ENCODE measurements around the gene NCKAP5.

NCKAP5 gene

GRCh38 chr2:133574186-133574585 lies 5.9 kb upstream of the NCKAP5 start:
- DNase-seq (ENCODE audit: low read depth) = no peak

DNA sequence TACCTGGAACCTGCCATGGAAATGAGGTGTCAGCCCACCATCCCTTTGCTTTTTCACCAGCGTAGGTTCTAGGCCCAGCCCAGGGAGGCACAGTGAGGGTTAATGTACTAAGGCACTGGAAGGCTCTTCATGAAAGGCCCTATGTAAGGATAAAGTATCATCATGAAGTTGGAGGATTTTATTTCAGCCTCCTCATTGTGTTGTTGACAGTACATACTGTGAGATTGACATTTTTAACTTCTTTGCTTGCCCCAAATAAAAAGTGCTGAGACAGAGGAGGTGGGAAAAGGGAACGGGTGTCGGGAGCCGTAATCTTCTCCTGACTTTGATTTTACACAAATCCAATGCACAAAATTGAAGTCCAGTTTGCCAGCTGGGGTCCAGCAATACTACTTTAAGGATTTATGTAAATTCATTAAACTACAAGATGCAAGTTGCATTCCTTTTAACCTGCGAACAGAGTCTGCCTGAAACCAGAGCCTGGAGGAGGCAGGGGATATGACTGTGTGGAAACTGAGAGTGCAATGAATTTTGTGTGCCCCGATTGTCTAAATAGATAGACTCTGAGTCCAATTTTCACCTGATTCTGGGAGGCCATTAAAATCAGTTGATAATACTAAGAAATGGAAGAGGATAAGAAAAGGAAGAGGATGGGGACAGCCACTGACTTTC lies 5.4 kb upstream of the NCKAP5 start:
- DNase-seq (ENCODE audit: low read depth) = no peak

DNA sequence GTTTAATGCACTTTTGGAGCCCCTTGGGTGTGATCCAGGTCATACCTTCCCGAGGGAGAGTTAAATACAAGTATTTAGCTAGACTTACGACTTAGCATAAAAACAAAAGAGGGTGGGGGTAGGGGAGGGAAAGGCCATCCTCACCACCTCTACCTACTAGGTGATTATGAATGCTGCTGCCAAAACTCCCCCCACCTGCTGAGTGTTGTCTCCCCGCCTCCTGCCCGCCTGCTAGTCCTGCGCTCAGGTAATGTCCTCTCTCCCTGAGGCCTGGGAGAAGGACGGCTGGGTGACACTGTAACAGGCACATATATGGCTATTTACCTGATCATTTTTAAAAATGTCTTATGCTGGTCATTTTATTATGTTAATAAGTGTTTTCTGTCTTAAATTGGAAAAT lies 3.0 kb upstream of the NCKAP5 start:
- no peak for DNase-seq (ENCODE audit: low read depth)

DNA sequence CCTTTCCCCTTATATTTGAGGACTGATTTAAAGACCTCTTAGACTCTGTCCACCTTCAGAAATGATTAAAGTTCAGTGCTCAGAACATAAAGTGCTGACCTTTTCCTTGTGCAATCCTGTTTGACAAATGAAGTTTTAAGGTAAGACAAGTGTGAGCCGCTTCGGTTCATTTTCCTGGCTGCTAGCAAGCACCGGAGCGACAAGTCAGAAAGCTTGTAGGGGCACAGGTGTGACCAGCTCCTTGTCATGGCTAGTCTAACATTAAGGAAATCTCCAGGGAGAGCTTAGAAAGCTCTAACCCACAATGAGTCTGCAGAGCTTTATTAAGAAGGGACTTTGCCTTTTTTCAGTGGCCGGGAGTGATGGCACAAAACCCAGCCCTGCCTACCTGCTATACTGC lies 2.3 kb upstream of the NCKAP5 start:
- no peak for DNase-seq (ENCODE audit: low read depth)

DNA sequence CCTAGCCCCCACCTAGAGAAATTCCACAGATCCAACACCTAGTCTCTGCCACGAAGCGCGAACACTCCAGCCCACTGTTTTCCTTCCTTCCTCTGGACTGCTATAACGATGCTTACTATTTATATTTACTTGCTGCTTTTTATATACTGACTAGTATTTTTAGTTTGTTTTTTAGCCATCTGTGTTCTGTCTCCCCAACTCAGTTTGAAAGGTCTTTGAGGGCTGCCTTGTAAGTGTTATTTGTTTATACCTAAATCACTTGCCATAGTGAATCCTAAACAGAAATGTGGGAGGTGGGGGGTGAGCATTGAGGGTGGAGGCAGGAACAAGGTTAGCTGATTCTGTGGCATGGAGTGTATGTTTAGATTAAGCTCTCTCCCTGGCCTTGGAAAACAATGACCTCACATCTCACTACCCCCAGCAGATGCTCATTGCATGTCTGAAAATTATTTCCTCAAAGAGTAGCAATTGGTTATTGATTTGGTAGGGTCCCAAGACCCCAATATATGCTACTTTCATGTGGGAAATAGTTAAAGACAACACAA lies 1.1 kb upstream of the NCKAP5 start:
- no peak for DNase-seq (ENCODE audit: low read depth)

GRCh38 chr2:133568598-133568997 lies 335 bp upstream of the NCKAP5 start:
- DNase-seq (ENCODE audit: low read depth) = no peak

DNA sequence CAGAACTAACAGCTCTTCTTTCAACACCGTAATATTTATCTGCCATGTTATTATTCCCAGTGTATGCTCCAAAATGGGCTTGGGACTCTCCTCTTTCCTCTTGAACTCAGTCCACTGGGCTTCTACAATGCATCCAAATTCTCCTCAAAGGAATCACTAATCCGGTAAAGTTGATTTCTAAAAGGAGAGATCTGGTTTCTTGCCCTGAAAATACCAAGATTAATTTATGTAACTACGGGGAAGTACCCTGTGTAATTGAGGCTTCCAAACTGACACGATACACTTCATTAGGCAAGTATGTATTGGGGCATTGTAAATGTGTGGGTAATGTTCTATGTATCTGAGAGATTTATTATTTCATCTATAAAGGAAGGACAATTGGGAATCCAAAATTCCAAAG lies 5.7 kb downstream of the NCKAP5 start:
- DNase-seq (ENCODE audit: low read depth) = no peak

DNA sequence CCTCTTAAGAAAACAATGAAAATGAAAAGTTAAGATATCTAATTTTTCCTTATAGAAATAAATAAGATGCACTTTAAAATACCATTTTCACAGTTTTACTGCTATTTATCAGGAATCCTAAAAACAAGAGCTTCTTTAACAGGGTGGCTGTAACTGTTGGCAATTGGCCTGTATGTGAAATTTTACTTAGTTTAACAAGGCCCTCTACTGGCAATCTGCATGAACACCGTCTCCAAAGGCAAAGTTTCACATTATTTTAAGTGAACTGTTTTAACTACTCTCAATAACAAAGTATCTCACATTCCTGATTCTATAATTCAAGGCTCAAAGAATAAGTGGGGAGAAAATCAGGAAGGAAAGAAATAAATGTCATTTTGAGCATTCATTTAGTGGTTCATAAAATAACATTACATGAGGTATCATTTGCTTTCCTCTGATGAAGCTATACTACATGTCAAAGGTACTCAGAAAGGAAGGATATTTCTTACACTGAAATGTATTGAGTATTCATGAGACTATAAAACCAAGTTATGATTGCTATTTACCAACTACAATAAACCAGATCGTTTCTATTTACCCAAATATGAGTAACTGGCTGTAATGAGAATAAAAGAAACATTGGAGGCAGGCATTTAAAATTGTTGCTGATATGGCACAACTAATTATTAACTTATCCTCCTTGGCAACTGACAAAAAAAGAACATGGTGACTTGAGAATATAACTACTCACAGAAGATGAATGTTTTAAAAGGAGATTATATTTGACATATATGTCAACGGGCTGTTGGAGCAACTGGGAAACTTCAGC lies 7.0 kb downstream of the NCKAP5 start:
- DNase-seq (ENCODE audit: low read depth) = no peak

GRCh38 chr2:133557614-133558013 lies 10.6 kb downstream of the NCKAP5 start:
- no peak for DNase-seq (ENCODE audit: low read depth)

DNA sequence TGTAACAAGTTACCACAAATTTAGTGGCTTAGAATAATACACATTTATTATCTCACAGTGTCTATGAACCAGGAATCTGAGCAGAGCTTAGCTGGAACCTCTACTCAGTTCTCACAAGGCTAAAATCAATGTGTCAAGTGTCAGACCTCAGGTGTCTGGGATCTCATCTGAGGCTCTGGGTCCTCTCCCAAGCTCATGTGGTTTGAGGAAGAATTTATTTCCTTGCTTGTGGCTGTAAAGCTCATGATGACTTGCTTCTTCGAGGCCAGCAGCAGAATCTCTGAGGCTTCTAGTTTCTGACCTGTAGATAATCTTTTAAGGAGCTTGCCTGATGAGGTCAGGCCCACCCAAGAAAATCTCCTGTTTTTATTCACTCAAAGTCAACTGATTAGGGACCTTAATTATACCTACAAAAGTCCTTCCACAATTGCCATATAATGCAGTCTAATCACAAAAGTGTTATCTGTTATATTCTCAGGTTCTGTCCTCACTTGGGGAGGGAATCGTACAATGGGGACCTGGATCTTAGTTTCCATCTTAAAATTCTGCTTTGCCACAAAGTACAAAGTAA lies 14.3 kb downstream of the NCKAP5 start:
- DNase-seq (ENCODE audit: low read depth) = no peak

DNA sequence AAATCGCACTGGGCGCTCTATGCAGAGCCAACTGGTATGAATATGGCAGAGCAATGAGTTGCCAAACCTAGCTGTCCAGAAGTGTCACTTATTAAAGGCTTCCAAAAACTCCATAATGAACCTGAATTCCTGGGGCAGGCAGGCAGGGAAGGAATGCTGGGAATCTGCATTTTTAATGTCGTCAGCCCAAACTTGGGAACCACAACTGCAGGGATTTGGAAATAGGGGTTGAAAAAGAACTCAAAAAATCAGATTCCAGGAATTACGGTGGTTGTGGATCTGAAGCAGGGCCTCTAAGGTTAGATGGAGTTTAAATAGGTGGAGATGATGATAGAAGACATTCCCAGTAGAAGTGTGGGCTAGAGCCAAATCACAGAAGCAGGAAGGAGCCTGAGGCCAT lies 15.0 kb downstream of the NCKAP5 start:
- no peak for DNase-seq (ENCODE audit: low read depth)

GRCh38 chr2:133552821-133553220 lies 15.4 kb downstream of the NCKAP5 start:
- DNase-seq (ENCODE audit: low read depth) = no peak

GRCh38 chr2:133541797-133542196 lies 26.5 kb downstream of the NCKAP5 start:
- no peak for DNase-seq (ENCODE audit: low read depth)

GRCh38 chr2:133541376-133541775 lies 26.9 kb downstream of the NCKAP5 start:
- no peak for DNase-seq (ENCODE audit: low read depth)

- DNase-seq (ENCODE audit: low read depth) = no peak
Measured at GRCh38 chr2:133532919-133533318, 35.3 kb downstream of the NCKAP5 start.

DNA sequence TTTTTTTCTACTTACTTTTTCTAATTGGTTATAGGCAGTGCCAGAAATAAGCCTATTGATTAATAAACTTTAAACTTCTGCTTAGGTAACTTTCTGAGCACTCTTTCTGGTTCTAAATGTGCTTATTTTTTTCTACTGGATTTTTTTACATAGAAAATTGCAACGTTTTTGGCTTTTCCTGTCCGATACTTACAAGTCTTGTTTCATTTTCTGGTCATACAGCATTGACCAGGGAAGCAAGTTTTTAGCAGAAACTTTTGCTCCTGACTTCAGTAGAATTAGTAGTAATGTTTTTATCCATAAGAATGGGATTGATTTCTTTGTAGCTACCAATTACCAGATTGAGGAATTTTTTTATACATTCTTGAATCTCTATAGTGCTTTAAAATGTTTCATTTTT lies 36.9 kb downstream of the NCKAP5 start:
- DNase-seq (ENCODE audit: low read depth) = no peak

GRCh38 chr2:133530645-133531044 lies 37.6 kb downstream of the NCKAP5 start:
- no peak for DNase-seq (ENCODE audit: low read depth)

DNA sequence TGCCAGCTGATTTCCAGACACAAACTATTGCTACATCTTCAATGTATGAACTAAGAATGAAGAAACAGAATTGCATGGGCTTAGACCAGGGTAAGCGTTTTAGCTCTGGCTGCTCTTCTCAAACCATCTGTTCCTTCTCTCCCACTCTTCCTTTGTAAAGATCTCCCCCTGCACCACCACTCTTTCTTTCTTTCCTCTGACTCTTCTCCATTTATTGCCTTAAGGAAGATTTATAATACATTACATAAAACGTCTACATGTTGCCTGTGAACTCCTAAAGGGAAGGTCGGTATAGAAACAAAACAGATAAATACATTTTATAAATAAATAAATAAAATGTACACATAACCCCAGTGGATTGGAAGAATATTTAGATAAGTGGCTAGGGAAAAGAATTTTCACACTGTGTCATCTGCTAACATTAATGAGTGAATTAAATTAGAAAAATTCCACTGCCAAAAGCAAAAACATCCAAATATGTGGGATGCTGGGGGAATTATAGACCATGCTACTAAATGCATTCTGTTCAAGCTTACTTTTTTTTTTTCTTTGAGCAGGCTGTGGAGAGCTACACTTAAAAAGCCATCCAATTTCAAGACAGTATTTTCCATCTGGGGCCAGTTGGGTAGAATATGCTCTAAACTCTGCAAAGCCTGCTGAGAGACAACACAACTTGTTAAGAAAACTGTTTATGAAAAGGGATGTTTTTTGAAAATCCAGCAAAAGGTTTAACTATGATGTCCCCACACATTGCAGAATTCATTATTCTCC lies 41.5 kb downstream of the NCKAP5 start:
- no peak for DNase-seq (ENCODE audit: low read depth)

DNA sequence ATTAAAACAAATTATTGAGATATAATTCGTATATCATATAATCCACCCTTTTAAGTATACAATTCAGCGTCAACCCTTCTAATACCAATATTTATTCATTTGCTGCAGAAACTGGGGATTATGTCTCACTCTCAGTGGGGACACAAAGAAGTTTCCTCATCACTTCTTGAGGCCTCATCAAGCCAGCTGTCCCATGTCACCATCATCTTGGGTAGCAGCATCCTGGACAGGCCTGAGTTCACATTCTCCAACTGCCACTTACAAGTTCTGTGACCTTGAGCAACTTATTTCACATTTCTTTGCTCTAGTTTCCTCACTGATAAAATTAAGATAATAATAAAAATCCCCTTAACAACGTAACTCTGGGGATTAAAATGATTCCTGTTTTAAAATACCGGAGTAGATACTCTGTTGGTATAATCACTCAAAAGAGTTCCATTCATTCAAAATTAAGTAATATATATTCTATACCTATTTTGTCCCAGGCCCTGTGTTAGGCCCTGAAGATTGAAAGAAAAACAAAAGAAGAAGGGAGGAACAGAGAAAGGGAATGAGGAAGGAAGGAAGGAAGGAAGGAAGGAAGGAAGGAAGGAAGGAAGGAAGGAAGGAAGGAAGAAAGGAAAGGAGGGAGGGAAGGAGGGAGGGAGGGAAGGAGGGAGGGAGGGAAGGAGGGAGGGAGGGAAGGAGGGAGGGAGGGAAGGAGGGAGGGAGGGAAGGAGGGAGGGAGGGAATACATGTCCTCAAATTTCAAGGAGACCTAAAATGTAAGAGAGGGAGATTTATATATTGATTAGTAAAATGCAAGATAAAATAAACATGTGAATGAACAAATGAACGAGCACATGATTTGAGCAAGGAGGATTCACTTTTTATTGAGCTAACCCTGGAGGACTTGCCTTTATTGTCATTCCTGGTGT lies 42.4 kb downstream of the NCKAP5 start:
- no peak for DNase-seq (ENCODE audit: low read depth)

DNA sequence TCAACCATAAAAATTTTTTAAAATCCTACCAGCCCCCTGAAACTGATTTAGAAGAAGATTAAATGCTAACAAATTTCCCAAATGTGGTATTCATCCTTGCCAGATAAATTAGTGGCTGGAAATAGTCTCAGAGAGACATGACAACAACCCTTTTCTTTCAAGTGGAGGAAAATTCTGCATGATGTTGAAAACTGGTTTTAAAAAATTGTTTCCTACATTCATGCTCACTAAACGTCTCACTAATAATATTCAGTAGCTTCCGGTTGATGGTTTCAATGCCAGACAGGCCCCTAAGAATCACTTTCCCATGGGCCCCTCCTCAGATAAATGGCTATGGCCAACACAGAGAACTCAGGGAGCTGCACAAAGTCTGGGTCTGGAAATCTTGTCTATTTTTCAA lies 43.2 kb downstream of the NCKAP5 start:
- no peak for DNase-seq (ENCODE audit: low read depth)

DNA sequence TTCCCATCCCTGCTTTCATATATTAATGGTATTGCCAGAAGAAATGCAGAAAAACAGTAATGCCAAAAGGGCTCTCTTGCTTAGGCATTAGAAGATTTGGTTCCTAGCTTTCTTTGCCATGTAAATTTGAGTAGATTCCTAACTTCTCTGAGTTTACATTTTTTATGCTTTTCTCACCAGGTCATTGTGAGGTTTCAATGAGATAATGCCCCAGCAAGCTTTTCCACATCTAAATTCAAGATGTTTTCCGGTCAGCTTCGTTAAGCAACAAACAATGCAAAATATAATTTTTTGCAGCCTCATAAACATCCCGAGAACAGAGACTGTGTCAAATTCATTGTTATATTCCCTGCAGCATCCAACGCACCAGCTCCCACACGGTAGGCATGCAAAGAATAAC lies 44.9 kb downstream of the NCKAP5 start:
- no peak for DNase-seq (ENCODE audit: low read depth)
